GM19239 (cell line): Measurements from ENCODE around the gene ABCA10.
A peak's percentile ranks its signal among the peaks of the same experiment; 100 is the strongest.
"Not testable (repeated sequence)": the region's sequence is repeated elsewhere in the genome, so short reads cannot be mapped to it uniquely, and the experiment has no call there.

ENCODE experiments used
- DNase-seq: peaks from one replicate; pipeline ENCODE4 v3.0.0; 2011; ENCODE audit warnings: low spot score; ENCODE audit not compliant: insufficient read length
- FAIRE-seq: peaks from 2 replicates; lab custom pipeline; 2011; peaks lifted over from hg19 to GRCh38; lab: Jason Lieb, UNC

ABCA10 gene

DNA sequence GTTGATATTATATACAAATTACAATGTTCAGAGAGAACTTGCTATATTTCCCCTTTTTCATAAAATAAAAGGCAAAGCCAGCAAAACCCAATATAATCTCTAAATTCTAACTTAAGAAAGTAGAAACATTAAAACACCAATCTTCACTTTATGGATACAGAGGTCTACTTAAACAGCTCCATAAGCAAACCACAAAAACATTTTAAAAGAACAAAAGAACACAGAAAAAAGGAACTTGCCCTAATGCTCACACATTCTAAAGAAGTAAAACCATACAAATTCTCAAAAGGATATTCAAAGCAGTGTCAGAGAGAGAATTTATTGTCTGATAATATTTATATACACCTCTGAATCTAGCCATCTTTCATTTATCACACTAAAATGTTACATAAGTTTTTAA is 606 bp downstream of the ABCA10 start:
- FAIRE-seq (no peak), DNase-seq (no peak)

DNA sequence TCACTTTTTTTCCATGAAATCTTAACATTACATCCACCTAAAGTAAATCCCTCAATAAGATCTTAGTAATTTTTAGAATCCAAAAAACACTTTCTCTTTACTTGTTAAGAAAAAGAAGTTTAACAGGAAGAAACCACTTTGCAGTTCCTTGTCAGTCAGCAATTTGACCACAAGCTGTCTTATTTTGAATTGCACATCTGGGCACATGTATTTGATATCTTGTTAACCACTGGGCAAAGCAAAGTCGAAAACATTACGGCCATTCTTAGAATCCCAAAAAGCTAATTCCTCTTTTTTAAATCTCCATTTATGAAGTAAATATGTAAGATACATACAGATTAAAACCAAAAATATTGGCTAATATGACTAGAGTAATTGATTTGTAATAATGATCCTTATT is 1.1 kb downstream of the ABCA10 start:
- FAIRE-seq (peak; percentile 66), DNase-seq (no peak)

- FAIRE-seq: peak; percentile 67
- DNase-seq: peak; percentile 10
Measured at GRCh38 chr17:69223809-69224208, 4.8 kb downstream of the ABCA10 start.

DNA sequence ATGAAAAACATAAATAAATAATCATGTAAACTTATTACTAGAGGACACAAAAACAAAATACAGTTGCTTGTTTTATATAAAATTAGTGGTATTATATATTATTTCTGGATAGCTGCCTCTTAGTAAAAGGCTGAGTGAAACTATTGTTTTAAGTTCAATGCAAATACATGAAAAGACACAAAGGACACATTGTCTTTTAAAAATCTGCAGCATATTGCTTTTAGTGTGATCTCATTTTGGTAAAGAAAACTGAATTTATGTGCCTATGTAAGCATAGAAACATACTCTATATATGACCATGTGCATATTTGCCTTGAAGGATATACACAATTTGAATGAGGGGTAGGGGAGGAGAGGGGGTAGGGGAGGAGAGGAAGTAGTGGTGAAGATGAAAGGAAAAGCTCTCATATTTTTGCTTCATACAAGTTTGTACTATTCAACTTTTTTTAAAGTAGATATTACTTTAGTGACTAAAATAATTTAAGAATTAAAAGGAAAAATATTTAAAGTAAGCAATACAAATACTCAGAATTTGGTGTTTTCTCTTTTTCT is 5.8 kb downstream of the ABCA10 start:
- no peak for FAIRE-seq
- no peak for DNase-seq

DNA sequence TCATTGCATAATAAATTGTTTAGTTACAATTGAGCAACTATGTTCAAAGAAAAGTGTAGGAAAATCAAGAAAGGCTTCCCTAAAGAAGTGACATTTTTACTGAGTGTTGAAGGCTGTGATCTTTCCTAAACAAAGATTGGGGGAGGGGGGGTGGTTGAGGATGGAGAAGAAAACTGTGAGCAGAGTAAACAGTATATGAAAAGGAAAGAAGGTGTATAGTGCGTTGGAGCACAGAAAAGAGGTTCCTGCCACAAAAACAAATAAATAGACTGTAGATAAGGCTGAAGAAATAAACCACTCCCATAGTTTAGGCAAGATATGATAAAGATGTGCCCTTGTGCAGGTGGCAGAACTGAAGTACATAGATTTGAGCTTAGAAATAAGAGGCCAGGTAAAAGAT is 8.5 kb downstream of the ABCA10 start:
- DNase-seq (no peak), FAIRE-seq (no peak)

DNA sequence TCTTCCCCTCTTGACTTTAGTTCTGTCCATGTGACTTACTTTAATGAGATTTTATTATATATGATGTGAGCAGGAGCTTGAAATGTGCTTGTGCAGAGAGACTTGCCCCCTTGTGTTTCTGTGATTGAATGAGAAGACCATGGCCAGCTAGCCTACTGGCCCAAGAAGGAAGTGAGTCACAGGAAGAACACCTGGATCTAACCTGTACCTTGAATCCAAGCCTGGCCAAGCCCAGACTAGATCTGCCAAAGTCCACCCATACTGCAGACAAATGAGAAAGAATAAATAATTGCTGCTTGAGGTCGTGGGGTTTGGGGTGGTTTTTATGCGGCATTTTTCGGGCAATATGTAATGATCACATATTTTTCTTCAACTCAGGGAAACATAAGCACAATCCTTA is 9.6 kb downstream of the ABCA10 start:
- no peak for DNase-seq
- no peak for FAIRE-seq

GRCh38 chr17:69213059-69213813 is 15.4 kb downstream of the ABCA10 start:
- DNase-seq (no peak), FAIRE-seq (no peak)

- no peak for DNase-seq
- no peak for FAIRE-seq
Measured at GRCh38 chr17:69208640-69209039, 20.0 kb downstream of the ABCA10 start.

DNA sequence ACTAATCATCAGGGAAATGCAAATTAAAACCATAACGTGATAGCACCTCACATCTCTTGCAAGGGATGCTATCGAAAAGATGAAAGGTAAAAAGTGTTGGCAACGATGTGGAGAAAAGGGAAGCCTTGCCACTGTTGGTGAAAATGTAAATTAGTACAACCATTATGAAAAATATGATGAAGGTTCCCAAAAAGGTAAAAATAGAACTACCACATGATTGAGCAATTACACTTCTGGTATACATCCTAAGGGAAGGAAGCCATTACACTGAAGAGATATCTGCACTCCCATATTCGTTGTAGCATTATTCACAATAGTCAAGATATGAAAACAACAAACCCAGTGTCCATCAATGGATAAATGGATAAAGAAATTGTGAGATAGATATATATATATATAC is 21.5 kb downstream of the ABCA10 start:
- FAIRE-seq (no peak), DNase-seq (no peak)

DNA sequence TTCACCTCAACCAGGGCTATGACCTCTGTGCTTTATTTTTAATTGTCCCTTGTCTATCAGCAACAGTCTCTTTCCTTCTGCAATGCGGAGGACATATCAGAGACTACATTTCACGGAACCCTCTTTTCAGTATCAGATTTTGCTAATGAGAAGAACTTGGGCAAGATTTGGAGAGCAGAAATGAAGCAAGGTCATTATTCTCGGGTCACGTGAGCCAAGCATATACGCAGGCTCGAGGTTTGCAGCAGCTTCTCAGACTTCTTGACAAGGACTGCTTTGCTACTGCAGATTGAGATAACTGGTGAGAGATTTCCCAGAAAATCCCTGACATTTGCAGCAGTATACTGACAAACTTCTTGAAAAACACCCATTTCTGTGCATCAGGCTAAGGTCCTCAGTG is 30.4 kb downstream of the ABCA10 start:
- FAIRE-seq (no peak), DNase-seq (no peak)

DNA sequence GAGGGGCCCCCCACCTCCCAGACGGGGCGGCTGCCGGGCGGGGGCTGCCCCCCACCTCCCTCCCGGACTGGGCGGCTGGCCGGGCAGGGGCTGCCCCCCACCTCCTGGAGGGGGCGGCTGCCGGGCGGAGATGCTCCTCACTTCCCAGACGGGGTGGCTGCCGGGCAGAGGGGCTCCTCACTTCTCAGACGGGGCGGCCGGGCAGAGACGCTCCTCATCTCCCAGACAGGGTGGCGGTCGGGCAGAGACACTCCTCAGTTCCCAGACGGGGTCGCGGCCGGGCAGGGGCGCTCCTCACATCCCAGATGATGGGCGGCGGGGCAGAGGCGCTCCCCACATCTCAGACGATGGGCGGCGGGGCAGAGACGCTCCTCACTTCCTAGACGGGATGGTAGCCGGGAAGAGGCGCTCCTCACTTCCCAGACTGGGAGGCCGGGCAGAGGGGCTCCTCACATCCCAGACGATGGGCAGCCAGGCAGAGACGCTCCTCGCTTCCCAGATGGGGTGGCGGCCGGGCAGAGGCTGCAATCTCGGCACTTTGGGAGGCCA is 32.4 kb downstream of the ABCA10 start:
- FAIRE-seq, DNase-seq: not testable (repeated sequence)

DNA sequence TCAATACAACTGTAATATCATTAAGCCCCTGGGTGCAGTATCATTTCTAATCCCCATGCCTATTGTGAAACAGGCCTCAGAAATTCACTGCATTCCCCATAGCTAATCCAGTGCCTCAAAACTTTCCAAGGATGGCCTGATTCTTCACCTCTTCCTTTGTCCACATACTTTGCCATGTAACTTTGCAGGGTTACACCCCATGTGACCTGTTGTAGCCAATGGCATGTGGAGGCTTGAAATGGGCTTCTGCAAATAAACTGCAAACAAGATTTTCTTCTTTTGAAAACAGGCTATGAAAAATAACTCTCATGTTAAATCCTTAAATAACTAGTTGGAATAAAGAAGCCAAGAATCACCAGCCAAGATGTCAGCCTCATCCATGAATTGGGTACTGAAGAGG is 35.9 kb downstream of the ABCA10 start:
- DNase-seq (no peak), FAIRE-seq (no peak)

DNA sequence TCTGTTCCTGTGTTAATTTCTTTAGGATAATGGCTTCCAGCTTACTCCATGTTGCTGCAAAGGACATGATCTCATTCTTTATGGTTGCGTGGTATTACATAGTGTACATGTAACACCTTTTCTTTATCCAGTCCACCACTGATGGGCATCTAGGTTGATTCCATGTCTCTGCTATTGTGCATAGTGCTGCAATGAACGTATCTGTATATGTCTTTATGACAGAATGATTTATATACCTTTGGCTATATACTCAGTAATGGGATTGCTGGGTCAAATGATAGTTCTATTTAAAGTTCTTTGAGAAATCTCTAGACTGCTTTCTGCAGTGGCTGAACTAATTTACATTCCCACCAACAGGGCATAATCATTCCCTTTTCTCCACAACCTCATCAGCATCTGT is 39.8 kb downstream of the ABCA10 start:
- no peak for DNase-seq
- FAIRE-seq: no peak

- FAIRE-seq (no peak), DNase-seq (no peak)
Measured at GRCh38 chr17:69188064-69188463, 40.6 kb downstream of the ABCA10 start.

GRCh38 chr17:69187294-69187693 is 41.3 kb downstream of the ABCA10 start:
- no peak for DNase-seq
- FAIRE-seq: no peak

DNA sequence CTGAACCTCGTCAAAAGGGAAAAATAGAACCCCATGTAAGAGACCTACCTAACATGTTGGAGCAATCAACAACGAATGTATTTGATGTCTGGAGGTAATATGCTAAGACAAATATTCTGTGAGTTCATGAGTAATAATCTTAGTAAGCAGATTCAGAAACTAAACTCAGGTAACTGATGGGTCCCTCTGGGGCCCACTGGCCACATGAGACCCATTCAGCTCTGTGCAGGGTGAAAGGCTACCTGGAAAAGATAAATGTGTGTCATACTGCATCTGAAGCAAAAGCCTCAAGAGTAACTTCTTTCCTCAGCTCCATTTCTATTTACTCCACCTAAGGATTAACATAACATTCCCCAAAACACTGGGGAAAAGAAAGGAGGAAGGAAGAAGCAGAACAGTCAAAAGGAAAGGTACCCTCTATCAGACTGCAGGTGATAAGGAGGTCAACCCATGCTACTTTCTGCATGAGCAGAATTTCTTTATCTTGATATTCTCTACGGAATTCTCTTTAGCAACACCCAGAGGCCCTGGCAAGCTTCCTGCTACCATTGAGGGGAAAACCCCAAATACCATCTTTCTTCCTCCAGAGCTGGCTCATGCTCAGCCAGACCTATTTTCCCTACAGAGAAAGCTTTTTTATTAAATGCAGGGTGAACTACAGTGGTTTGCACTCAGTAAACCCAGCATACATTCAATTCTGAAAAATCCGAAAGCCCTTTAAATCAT is 49.2 kb downstream of the ABCA10 start:
- DNase-seq: no peak
- FAIRE-seq: no peak

- no peak for DNase-seq
- no peak for FAIRE-seq
Measured at GRCh38 chr17:69176457-69176795, 52.2 kb downstream of the ABCA10 start.

GRCh38 chr17:69175625-69176456 is 52.8 kb downstream of the ABCA10 start:
- FAIRE-seq (no peak), DNase-seq (no peak)

- DNase-seq (no peak), FAIRE-seq (no peak)
Measured at GRCh38 chr17:69175262-69175624, 53.4 kb downstream of the ABCA10 start.

DNA sequence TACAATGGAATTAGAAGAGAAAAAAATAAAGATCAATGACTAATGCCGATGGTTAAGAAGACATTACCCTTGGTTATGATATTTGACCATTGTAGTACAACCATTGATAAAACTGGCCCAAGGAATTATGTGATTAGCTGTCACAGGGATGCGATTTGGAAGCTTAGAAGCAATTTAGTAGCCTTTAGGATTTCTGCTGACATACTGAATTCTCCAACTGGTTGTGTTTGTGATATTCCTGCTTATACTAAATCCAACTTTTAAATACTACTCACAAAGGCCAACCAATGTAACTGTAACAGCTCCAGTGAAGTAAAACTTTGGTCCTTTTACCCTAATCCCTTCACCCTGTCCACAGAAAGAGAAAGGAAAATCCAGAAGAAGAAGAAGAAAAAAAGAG is 55.5 kb downstream of the ABCA10 start:
- DNase-seq (no peak), FAIRE-seq (no peak)

- FAIRE-seq: no peak
- no peak for DNase-seq
Measured at GRCh38 chr17:69170377-69170776, 58.2 kb downstream of the ABCA10 start.
